GM12891 (cell line): ENCODE data around the gene LIX1L.

ENCODE experiments used
- POLR2AphosphoS5 ChIP-seq: IDR thresholded peaks from 2 replicates; pipeline ENCODE4 v1.6.1; 2011; ENCODE audit warnings: low read depth, low read length, control low read depth
- TAF1 ChIP-seq: IDR thresholded peaks from 2 replicates; pipeline ENCODE4 v1.6.1; 2011; ENCODE audit warnings: low read depth, low read length, control low read depth

- TF ChIP-seq POLR2AphosphoS5 (peak; percentile 58), TAF1 (no peak)
Observed at GRCh38 chr1:145918992-145919939, 38.6 kb downstream of the LIX1L start.
